Activated CD4-positive, CD25-positive, alpha-beta regulatory T cell treated with anti-CD3 and anti-CD28 coated beads, Interleukin-2, amount 50 U/mL, for 24 hours (primary cell): ENCODE data around the gene CDCA8.
"Not testable (repeated sequence)": the region's sequence is repeated elsewhere in the genome, so short reads cannot be mapped to it uniquely, and the experiment has no call there.

Experiments used
- ATAC-seq, 2 donors: fragments of 150-1000 bp; cut with Tn5 transposase; one replicate each; pipeline ENCODE4 v1.10.0; 2021; ENCODE audit warnings: mild to moderate bottlenecking in 1 of 2, moderate library complexity in 1 of 2

CDCA8 gene

GRCh38 chr1:37673920-37674319 lies 18.4 kb upstream of the CDCA8 start:
- ATAC-seq = peak; percentile 36 to 81

- no peak for ATAC-seq
Observed at GRCh38 chr1:37676281-37677142, 15.8 kb upstream of the CDCA8 start.

GRCh38 chr1:37677143-37677439 lies 15.2 kb upstream of the CDCA8 start:
- no peak for ATAC-seq

- ATAC-seq = no peak
Observed at GRCh38 chr1:37677808-37678207, 14.5 kb upstream of the CDCA8 start.

- no peak for ATAC-seq
Observed at GRCh38 chr1:37680933-37681332, 11.4 kb upstream of the CDCA8 start.

GRCh38 chr1:37682334-37682987 lies 9.9 kb upstream of the CDCA8 start:
- ATAC-seq = peak; percentile 69 to 76

- ATAC-seq = not testable (repeated sequence)
Observed at GRCh38 chr1:37684182-37684581, 8.1 kb upstream of the CDCA8 start.

- no peak for ATAC-seq
Observed at GRCh38 chr1:37685722-37686121, 6.6 kb upstream of the CDCA8 start.

GRCh38 chr1:37687764-37688163 lies 4.6 kb upstream of the CDCA8 start:
- not testable (repeated sequence) for ATAC-seq

- no peak for ATAC-seq
Observed at GRCh38 chr1:37688926-37689325, 3.4 kb upstream of the CDCA8 start.

- no peak for ATAC-seq
Observed at GRCh38 chr1:37691497-37692077, 729 bp upstream of the CDCA8 start.

- ATAC-seq = no peak
Observed at GRCh38 chr1:37692834-37693175, 489 bp downstream of the CDCA8 start.

- ATAC-seq = no peak
Observed at GRCh38 chr1:37697090-37697489, 4.8 kb downstream of the CDCA8 start.

GRCh38 chr1:37697737-37698136 lies 5.4 kb downstream of the CDCA8 start:
- no peak for ATAC-seq

- peak in 1 of 2 donors; percentile 20 for ATAC-seq
Observed at GRCh38 chr1:37699147-37699546, 6.8 kb downstream of the CDCA8 start.

GRCh38 chr1:37701051-37701450 lies 8.7 kb downstream of the CDCA8 start:
- no peak for ATAC-seq

GRCh38 chr1:37703061-37703460 lies 10.7 kb downstream of the CDCA8 start:
- ATAC-seq = no peak

- no peak for ATAC-seq
Observed at GRCh38 chr1:37704966-37705365, 12.7 kb downstream of the CDCA8 start.

- no peak for ATAC-seq
Observed at GRCh38 chr1:37705399-37705798, 13.1 kb downstream of the CDCA8 start.

- no peak for ATAC-seq
Observed at GRCh38 chr1:37708471-37708870, 16.2 kb downstream of the CDCA8 start.

- no peak for ATAC-seq
Observed at GRCh38 chr1:37714226-37714625, 21.9 kb downstream of the CDCA8 start.

- no peak for ATAC-seq
Observed at GRCh38 chr1:37714689-37715088, 22.4 kb downstream of the CDCA8 start.

GRCh38 chr1:37716321-37716720 lies 24.0 kb downstream of the CDCA8 start:
- no peak for ATAC-seq

GRCh38 chr1:37717631-37718030 lies 25.3 kb downstream of the CDCA8 start:
- ATAC-seq = no peak
